ENCODE measurements around the gene PEX14. TPM values are rescaled to one million over a fixed set of nuclear protein-coding genes. Genes with fewer than 3 reads are reported as not detected.

The PEX14 gene
- total RNA-seq, 1 donor from 2014 or later: 31.4 TPM

- Mint-ChIP-seq H3K4me3 (no peak overlapping the region), H3K36me3 (peaks cover 6% of the 10 kb centered on the region)
These were observed 180.3 kb downstream of the PEX14 start for GRCh38 chr1:10655002-10655401.

GRCh38 chr1:10656431-10656830 lies 181.7 kb downstream of the PEX14 start:
- no peaks in the 10 kb centered on the region for H3K9me3 Mint-ChIP-seq
- H3K36me3 Mint-ChIP-seq: peaks cover 6% of the 10 kb centered on the region
- no peak for TF ChIP-seq CTCF (IDR thresholded peaks at IDR 0.05; ENCODE audit: unreplicated experiment)

More at GRCh38 chr1:10655002-10655401, 180.3 kb downstream of the PEX14 start:
- H3K27me3 Mint-ChIP-seq (ENCODE audit: low read depth): peaks cover 13% of the 10 kb centered on the region
- DNase-seq (ENCODE audit: low spot score in 2 of 2, unreplicated experiment in 2 of 2): no peak
- TF ChIP-seq CTCF (IDR thresholded peaks at IDR 0.05; ENCODE audit: unreplicated experiment): no peak
- no peaks in the 10 kb centered on the region for H3K9me3 Mint-ChIP-seq
- no peak overlapping the region for H3K27ac Mint-ChIP-seq
- H3K4me1 Mint-ChIP-seq: peaks cover 7% of the 10 kb centered on the region

GRCh38 chr1:10657088-10657847 lies 182.5 kb downstream of the PEX14 start:
- Mint-ChIP-seq H3K9me3 (no peaks in the 10 kb centered on the region), H3K4me1 (peaks cover 3% of the 10 kb centered on the region), H3K27ac (no peak overlapping the region), H3K27me3 (ENCODE audit: low read depth) (peaks cover 3% of the 10 kb centered on the region), H3K4me3 (no peak overlapping the region), H3K36me3 (peaks cover 6% of the 10 kb centered on the region)
- no peak for DNase-seq (ENCODE audit: low spot score in 2 of 2, unreplicated experiment in 2 of 2)
- TF ChIP-seq CTCF (IDR thresholded peaks at IDR 0.05; ENCODE audit: unreplicated experiment): no peak

More at GRCh38 chr1:10656431-10656830, 181.7 kb downstream of the PEX14 start:
- no peak for DNase-seq (ENCODE audit: low spot score in 2 of 2, unreplicated experiment in 2 of 2)
- Mint-ChIP-seq H3K4me3 (no peak overlapping the region), H3K27ac (no peak overlapping the region), H3K4me1 (peaks cover 4% of the 10 kb centered on the region), H3K27me3 (ENCODE audit: low read depth) (peaks cover 4% of the 10 kb centered on the region)

GRCh38 chr1:10658396-10659066 lies 183.8 kb downstream of the PEX14 start:
- Mint-ChIP-seq H3K4me3 (no peak overlapping the region), H3K4me1 (peaks cover 3% of the 10 kb centered on the region), H3K36me3 (peaks cover 6% of the 10 kb centered on the region), H3K9me3 (no peaks in the 10 kb centered on the region), H3K27ac (no peak overlapping the region), H3K27me3 (ENCODE audit: low read depth) (peaks cover 1% of the 10 kb centered on the region)
- TF ChIP-seq CTCF (IDR thresholded peaks at IDR 0.05; ENCODE audit: unreplicated experiment): no peak
- no peak for DNase-seq (ENCODE audit: low spot score in 2 of 2, unreplicated experiment in 2 of 2)

GRCh38 chr1:10659218-10659617 lies 184.5 kb downstream of the PEX14 start:
- peaks cover 8% of the 10 kb centered on the region for H3K4me1 Mint-ChIP-seq
- no peaks in the 10 kb centered on the region for H3K9me3 Mint-ChIP-seq
- H3K27ac Mint-ChIP-seq: no peak overlapping the region
- no peak overlapping the region for H3K4me3 Mint-ChIP-seq
- peaks cover 2% of the 10 kb centered on the region for H3K36me3 Mint-ChIP-seq
- TF ChIP-seq CTCF (IDR thresholded peaks at IDR 0.05; ENCODE audit: unreplicated experiment): no peak
- DNase-seq (ENCODE audit: low spot score in 2 of 2, unreplicated experiment in 2 of 2): no peak
- no peaks in the 10 kb centered on the region for H3K27me3 Mint-ChIP-seq (ENCODE audit: low read depth)

Data from mesothelial cell of epicardium (in vitro differentiated cells).